Left forelimb (tissue), 1 donor: ENCODE measurements around the gene LRRC18.
A peak's percentile ranks its signal among the peaks of the same experiment; 100 is the strongest.

ENCODE experiments used
- DNase-seq: peaks from one replicate; pipeline ENCODE4 v3.0.0-alpha.2; 2018; ENCODE audit warnings: low spot score

LRRC18 gene

GRCh38 chr10:48939790-48940325 lies at the start of gene LRRC18:
Gene LRRC18 (minus strand): TSS chr10:48939840. CDS start chr10:48914155, 25,685 bp downstream.
- DNase-seq: peak; percentile 33

- no peak for DNase-seq
These were observed 46.0 kb upstream of the LRRC18 start for GRCh38 chr10:48985621-48986158.

- DNase-seq: no peak
These were observed 44.2 kb upstream of the LRRC18 start for GRCh38 chr10:48983648-48984351.

- no peak for DNase-seq
These were observed 42.9 kb upstream of the LRRC18 start for GRCh38 chr10:48982584-48982983.

- DNase-seq: peak; percentile 75
These were observed 41.8 kb upstream of the LRRC18 start for GRCh38 chr10:48981310-48981907.

- no peak for DNase-seq
These were observed 38.7 kb upstream of the LRRC18 start for GRCh38 chr10:48978318-48978717.

- no peak for DNase-seq
These were observed 36.6 kb upstream of the LRRC18 start for GRCh38 chr10:48976196-48976595.

- no peak for DNase-seq
These were observed 35.0 kb upstream of the LRRC18 start for GRCh38 chr10:48974510-48975156.

GRCh38 chr10:48973065-48973464 lies 33.4 kb upstream of the LRRC18 start:
- no peak for DNase-seq

- no peak for DNase-seq
These were observed 31.0 kb upstream of the LRRC18 start for GRCh38 chr10:48970654-48971053.

GRCh38 chr10:48970046-48970445 lies 30.4 kb upstream of the LRRC18 start:
- no peak for DNase-seq

- no peak for DNase-seq
These were observed 28.4 kb upstream of the LRRC18 start for GRCh38 chr10:48968036-48968435.

- no peak for DNase-seq
These were observed 25.8 kb upstream of the LRRC18 start for GRCh38 chr10:48965460-48965859.

GRCh38 chr10:48964038-48964437 lies 24.4 kb upstream of the LRRC18 start:
- DNase-seq: no peak

- DNase-seq: no peak
These were observed 19.1 kb upstream of the LRRC18 start for GRCh38 chr10:48958598-48959190.

- DNase-seq: no peak
These were observed 17.9 kb upstream of the LRRC18 start for GRCh38 chr10:48957361-48958151.

- DNase-seq: no peak
These were observed 12.1 kb upstream of the LRRC18 start for GRCh38 chr10:48951707-48952106.

- no peak for DNase-seq
These were observed 8.9 kb upstream of the LRRC18 start for GRCh38 chr10:48948470-48949037.

GRCh38 chr10:48947690-48948469 lies 8.2 kb upstream of the LRRC18 start:
- no peak for DNase-seq

GRCh38 chr10:48946891-48947500 lies 7.4 kb upstream of the LRRC18 start:
- no peak for DNase-seq
